ENCODE results near the gene SYT8. TPM values are rescaled to one million over a fixed set of nuclear protein-coding genes. Genes with fewer than 3 reads are reported as not detected.
A peak's percentile ranks its signal among the peaks of the same experiment; 100 is the strongest.

The SYT8 gene
- total and polyA plus RNA-seq, 2 experiments from 2014 or later, result not detected

- H3K4me3 Mint-ChIP-seq, result peak overlapping the region; percentile 53
- ATAC-seq (peak; percentile 60), DNase-seq (ENCODE audit: low spot score) (peak; percentile 61)
- peaks cover 5% of the 10 kb centered on the region; the same call in 1 of the 3 replicates for H3K4me1 Mint-ChIP-seq
- Histone ChIP-seq H3K4me1 (ENCODE audit: insufficient read depth) (no peaks in the 10 kb centered on the region; the same call in 1 of the 2 replicates), H3F3A (replicated peaks; ENCODE audit: low read depth) (no peaks in the 10 kb centered on the region), H3K79me2 (replicated peaks; ENCODE audit: insufficient read depth) (no peaks in the 10 kb centered on the region), H2AFZ (peak overlapping the region; percentile 96), H3K4me3 (peak overlapping the region; percentile 59), H3K9me2 (ENCODE audit: insufficient read depth) (no peaks in the 10 kb centered on the region), H3K4me2 (peak overlapping the region; percentile 88), H3K27me3 (ENCODE audit: insufficient read depth) (no peaks in the 10 kb centered on the region), H4K20me1 (replicated peaks; ENCODE audit: insufficient read depth) (no peaks in the 10 kb centered on the region), H3K36me3 (ENCODE audit: insufficient read depth) (no peaks in the 10 kb centered on the region), H3K27ac (ENCODE audit: low read depth) (no peak overlapping the region)
- TF ChIP-seq EZH2phosphoT487 (IDR thresholded peaks at IDR 0.05; ENCODE audit: unreplicated experiment), result no peak
- TF ChIP-seq EZH2 (IDR thresholded peaks at IDR 0.05; ENCODE audit: low read depth, unreplicated experiment), result no peak
- no peak for TF ChIP-seq JUNB (IDR thresholded peaks at IDR 0.05; ENCODE audit: unreplicated experiment)
- no peak for TF ChIP-seq ZNF331 (CRISPR knock-in tag; IDR thresholded peaks at IDR 0.05; ENCODE audit: low read depth)
- TF ChIP-seq ZNF462 (CRISPR knock-in tag; IDR thresholded peaks at IDR 0.05), result no peak
- TF ChIP-seq ZNF114 (CRISPR knock-in tag; IDR thresholded peaks at IDR 0.05), result no peak
- TF ChIP-seq ETS1 (IDR thresholded peaks at IDR 0.05), result no peak
- TF ChIP-seq CREB1 (CRISPR knock-in tag; IDR thresholded peaks at IDR 0.05; ENCODE audit: low read depth), result no peak
- no peak for TF ChIP-seq NANOG (IDR thresholded peaks at IDR 0.05; ENCODE audit: borderline replicate concordance)
- TF ChIP-seq STAT1 (IDR thresholded peaks at IDR 0.05; ENCODE audit: unreplicated experiment), result no peak
- no peak for TF ChIP-seq POLR2AphosphoS5 (IDR thresholded peaks at IDR 0.05; ENCODE audit: low read depth)
- no peak for TF ChIP-seq REST (IDR thresholded peaks at IDR 0.05; ENCODE audit: unreplicated experiment)
- no peak for TF ChIP-seq CTCF (conservative IDR thresholded peaks at IDR 0.05; ENCODE audit: low read depth in 2 of 2)
- H3K27ac Mint-ChIP-seq, result no peak overlapping the region
- no peaks in the 10 kb centered on the region for H3K36me3 Mint-ChIP-seq (ENCODE audit: low read depth)
- no peaks in the 10 kb centered on the region for H3K9me3 Mint-ChIP-seq
- H3K27me3 Mint-ChIP-seq (ENCODE audit: insufficient read depth, low read depth, poor library complexity), result peaks cover 13% of the 10 kb centered on the region
These were observed 1.9 kb upstream of the SYT8 start for GRCh38 chr11:1832920-1833295.

All from GM23338 (cell line).